M059J (cell line): ENCODE results near the gene RAB24. TPM values are rescaled to one million over a fixed set of nuclear protein-coding genes. Genes with fewer than 3 reads are reported as not detected.
A peak's percentile ranks its signal among the peaks of the same experiment; 100 is the strongest.

Experiments used
- DNase-seq: peaks from one replicate; pipeline ENCODE4 v3.0.0-alpha.2; 2012; ENCODE audit warnings: low read depth
- total RNA-seq: library from RNA; depleted of rRNA; stranded (reverse); fragments of >200 nt; shearing (Covaris generic); gene quantifications from 2 replicates; pipeline ENCODE4 v1.2.3, GENCODE V29; 2014

Gene RAB24
- total RNA-seq, 1 experiment from 2014 or later = 17.0 TPM

GRCh38 chr5:177333420-177334154, 30.1 kb upstream of the RAB24 start:
- DNase-seq = no peak

DNA sequence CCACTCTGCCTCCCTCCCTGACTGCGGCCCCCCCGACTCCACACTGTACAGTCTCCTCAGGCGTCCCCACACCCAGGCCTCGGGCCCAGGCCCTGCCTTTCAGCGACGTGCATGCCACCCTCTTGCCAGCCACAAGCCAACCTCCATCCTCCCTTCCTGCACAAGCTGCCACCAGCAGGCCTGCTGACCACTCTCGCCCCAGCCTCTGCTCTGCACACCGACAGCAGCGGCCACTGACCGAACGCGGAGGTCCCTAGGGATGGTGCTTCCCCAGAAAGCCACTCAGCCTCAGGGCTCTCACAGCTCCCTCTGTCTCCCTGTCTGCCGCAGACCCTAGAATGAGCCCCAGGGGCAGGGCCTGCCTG, 29.4 kb upstream of the RAB24 start:
- DNase-seq = no peak

GRCh38 chr5:177332031-177332895, 28.7 kb upstream of the RAB24 start:
- no peak for DNase-seq

GRCh38 chr5:177330991-177331842, 27.7 kb upstream of the RAB24 start:
- DNase-seq = no peak

DNA sequence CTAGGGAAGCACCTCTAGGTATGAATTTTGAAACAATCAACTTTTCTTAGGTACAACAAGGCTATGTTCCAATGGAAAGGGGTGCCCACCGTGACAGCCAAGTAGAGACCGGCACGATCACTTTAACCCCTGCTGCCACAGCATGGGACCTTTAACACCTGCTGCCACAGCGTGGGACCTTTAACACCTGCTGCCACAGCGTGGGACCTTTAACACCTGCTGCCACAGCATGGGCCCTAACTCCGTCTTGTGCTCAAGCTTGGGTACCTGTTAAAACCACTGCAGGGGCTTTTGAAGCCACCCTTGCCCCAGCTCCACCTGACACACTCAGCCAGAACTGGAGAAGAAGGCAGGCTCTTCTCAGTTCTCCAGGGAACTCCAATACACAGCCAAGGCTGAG, 26.4 kb upstream of the RAB24 start:
- DNase-seq = no peak

- peak; percentile 18 for DNase-seq
Observed at GRCh38 chr5:177328545-177329231, 25.2 kb upstream of the RAB24 start.

DNA sequence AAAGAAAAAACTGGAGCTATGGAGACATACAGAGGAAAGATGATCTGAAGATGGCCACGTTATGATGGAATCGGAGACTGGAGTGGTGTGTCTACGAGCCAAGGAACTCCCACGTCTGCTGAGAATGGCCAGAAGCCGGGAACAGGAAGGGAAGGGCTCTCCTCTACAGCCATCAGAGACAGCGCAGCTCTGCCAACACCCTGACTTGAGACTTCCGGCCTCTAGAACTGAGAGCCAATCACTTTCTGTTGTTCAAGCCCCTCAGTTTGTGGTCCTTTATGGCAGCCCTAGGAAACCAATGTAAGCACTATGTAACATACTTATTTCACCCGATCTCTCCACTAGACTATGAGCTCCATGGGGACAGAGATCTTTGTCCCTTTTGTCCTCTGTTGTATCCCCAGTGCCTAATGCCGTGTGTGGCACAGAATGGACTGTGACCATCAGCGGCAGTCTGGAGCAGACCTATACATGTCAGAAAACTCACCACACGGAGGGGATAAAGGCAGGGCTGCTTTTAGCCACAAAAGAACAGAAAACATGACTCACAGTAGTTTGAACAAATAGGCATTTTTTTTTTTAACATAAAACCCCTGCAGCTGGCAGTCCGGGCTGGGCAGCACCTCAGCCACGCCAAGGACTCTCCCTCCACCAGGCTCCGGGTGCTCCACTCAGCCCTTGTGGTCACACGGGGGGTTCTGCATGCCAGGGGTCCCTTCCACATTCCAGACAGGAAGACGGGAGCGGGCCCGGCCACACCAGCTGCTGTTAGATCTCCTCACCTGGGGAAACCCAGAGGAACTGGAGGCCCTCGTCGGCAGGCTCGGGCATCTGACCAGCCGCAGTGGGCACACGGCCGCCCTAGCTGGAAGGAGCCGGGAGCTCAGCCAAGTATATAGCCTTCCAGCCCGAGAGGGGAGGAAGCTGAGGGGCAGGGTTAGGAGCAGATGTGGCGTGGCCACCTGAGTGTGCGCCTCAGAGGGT, 24.3 kb upstream of the RAB24 start:
- peak; percentile 84 for DNase-seq

DNA sequence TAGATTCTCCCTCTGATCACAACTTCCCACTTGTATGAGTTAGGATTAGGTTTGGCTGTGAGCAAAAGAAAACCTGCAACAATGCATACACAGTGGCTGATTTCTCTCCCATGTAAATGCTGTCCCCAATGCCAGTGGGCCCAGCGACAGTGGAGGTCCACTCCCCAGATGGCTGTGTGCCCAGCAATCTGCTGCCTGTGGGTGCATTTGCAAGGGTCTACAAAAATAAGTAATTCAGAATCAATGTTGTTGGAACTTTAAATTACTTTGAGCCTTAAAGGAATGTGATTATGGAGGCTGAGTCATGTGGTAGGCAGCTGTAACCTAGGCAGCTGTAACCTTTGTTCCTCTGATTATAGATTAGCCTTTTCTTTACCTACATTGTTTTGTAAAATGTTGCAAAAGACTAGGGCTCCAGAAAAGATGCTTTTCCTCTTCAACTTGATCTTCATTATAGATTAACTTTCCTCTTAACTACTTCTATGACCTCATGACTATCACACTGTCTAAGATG, 22.4 kb upstream of the RAB24 start:
- DNase-seq = peak; percentile 20

DNA sequence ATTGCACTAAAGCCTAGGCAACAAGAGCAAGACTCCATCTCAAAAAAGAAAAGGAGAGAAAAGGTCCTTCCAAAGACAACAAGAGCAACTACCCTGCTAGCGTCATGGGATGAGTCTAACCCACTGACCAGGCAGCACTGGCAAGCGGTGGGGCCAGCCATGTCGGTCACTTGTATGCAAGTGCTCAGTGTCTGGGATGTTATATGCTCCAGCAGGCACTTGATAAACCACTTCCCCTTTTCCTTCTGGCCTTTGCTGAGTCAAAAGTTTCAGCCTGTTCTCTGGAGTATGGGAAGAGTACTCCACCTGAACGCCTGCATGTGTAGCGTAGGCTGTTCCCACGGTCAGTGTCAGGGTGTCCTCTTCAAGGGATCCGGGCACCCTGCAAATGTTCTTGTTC, 17.4 kb upstream of the RAB24 start:
- no peak for DNase-seq

DNA sequence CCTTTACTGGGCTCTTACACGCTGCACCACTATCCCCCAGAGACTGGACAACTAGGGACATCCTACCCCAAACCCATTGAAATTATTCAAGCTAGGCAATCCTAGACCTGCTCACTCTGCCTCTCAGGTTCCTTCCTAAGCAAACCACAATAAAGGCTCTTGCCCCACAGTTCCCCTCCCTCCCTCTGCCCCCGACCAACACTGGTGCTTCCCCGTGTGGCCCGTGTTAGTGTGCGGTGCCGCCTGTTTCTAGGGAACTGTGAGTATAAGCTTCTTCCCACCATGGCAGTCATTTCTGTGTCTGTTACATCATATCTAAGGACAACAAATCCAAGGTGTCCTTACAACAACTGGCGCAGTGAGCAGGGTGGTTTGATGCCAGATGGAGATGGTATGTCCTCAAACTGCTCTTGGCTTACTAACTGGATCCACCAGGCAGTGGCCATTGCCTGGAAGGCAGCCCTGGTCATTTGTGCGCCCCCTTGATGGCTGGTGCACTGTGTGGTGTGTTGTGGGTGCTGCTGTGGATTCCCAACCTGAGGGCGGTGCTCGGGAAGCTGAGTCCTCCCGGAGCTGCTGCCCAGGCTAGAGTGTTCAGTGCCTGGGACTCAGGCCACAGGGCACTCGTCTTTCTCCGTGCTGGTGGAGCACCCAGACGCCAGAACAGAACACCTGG, 16.5 kb upstream of the RAB24 start:
- DNase-seq = no peak

DNA sequence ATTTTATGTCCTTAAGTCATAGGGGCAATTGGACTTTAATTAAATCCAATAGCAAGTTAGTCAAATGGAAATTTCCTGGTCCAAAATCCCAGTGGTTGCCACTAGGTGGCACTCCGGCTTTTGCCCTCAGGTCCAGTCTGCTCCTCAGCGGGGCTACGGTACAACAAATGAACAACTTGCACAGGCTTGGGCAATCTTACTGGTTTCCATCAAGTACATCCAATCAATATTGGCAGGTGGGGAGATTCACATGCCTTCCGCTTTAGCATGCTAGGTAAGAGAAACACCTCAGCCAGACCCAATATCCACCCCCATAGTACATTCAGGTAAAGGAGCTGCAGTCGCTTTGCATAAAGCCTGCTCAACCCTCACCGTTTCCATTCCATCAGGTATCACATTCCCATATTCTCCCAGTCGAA, 14.4 kb upstream of the RAB24 start:
- peak; percentile 72 for DNase-seq

DNA sequence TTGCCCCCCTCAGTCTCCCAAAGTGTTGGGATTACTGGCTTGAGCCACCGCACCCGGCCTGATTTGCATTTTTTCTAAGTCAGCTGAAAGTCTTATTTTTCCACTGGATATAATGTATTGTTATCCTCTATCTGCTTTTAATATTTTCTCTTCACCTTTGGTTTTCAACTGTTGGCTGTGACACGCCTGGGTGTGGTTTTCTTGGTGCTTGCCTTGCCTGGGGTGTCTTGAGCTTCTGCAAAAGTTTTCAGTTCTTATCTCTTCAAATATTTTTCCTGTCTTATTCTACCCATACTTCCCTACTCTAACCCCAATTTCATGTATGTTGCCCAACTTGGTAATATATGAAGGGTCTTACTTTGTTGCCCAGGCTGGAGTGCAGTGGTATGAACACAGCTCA, 12.5 kb upstream of the RAB24 start:
- DNase-seq = no peak

DNA sequence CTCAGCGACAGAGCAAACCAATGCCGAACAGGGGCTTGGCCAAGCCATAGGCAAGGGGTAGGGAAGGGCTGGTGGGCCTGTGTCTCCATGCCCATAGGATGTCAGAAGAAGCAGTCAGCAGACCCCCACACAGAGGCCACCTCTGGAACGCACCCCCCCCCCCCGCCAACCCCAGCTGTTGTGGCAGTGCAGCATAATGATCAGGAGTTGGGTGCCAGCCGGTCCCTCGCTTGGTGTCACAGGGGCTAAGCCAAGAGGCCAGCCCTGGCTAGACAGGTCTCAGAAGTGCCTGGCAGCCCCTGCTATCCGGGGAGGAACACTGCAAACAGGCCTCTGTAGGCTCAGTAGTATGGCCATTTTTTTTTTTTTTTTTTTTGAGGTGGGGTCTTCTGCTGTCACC, 11.9 kb upstream of the RAB24 start:
- no peak for DNase-seq

- no peak for DNase-seq
Observed at GRCh38 chr5:177314376-177315342, 11.1 kb upstream of the RAB24 start.

- DNase-seq = no peak
Observed at GRCh38 chr5:177313561-177314259, 10.2 kb upstream of the RAB24 start.

- DNase-seq = peak; percentile 82
Observed at GRCh38 chr5:177312649-177313181, 9.2 kb upstream of the RAB24 start.
